ENCODE measurements around the gene NBEAL2. TPM values are rescaled to one million over a fixed set of nuclear protein-coding genes. Genes with fewer than 3 reads are reported as not detected.
A peak's percentile ranks its signal among the peaks of the same experiment; 100 is the strongest.

Gene NBEAL2
- total RNA-seq, 1 donor: 62.7 TPM

DNA sequence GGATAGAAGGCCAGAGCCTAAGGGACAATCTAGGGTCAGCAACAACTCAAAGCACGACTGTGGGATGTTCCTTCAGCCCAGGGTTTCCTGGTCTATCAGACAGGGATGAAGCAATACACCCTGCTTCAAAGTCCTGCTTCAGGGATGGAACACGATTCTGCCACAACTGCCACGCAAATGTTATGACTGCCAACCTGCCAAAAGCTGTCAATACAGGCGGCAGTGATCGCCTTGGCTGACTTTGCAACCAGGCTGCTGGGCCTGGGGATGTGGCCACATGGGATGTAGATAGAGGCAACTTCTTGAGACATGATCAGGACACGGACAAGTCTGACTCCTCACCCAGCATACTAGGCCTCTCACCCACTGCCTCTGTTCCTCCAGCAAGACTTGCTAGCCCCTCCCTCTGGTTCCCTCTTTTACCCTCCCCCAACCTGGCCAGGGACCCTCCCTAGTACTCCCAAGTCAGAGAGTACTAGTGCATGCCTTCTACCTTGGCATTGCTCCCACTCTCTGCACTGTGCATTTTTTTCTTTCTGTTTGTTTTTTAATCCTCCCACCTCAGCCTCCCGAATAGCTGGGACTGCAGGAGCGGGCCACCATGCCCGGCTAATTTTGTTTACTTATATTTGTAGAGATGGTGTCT is 10.6 kb upstream of the NBEAL2 start:
- Histone ChIP-seq H3K4me3 (ENCODE audit: low read length) (no peak overlapping the region), H3K27me3 (ENCODE audit: insufficient read depth, low read length) (no peaks in the 10 kb centered on the region), H3K9me3 (ENCODE audit: low read depth, low read length) (no peaks in the 10 kb centered on the region), H3K4me1 (ENCODE audit: insufficient read depth, low read length) (peaks cover 87% of the 10 kb centered on the region)

DNA sequence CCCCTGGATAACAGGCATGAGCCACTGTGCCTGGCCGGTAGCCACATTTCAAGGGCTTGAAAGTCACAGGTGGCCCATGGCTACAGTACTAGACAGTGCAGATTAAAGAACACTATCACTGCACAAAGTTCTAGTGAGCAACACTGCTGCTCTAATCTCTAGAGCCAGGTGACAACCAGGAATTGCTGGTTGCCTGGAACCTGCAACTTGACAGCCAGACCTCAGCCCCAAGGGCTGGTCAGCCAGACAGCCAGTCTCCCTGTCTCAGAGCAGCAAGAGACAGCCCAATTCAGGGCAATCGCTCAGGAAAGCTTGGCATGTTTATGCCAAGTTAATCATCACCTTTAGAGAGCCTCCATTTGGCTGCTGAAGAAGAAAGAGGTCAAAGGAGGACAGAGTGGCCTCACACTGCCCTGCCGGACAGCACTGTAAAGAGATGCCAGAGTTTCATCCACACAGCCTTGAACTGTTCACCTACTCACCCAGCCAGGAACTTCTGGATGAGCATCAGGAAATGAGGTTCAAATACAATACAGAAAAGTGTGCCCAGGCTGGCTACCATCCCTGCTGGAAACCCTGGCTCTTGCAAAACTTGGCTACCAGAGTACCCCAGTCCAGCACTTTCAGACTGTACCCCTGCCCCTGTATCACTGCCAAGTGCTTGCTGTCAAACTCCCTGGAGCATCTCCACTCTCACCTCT is 8.9 kb upstream of the NBEAL2 start:
- H3K4me1 ChIP-seq (ENCODE audit: insufficient read depth, low read length): peaks cover 95% of the 10 kb centered on the region
- H3K27me3 ChIP-seq (ENCODE audit: insufficient read depth, low read length): no peaks in the 10 kb centered on the region
- no peak overlapping the region for H3K4me3 ChIP-seq (ENCODE audit: low read length)
- no peaks in the 10 kb centered on the region for H3K9me3 ChIP-seq (ENCODE audit: low read depth, low read length)

DNA sequence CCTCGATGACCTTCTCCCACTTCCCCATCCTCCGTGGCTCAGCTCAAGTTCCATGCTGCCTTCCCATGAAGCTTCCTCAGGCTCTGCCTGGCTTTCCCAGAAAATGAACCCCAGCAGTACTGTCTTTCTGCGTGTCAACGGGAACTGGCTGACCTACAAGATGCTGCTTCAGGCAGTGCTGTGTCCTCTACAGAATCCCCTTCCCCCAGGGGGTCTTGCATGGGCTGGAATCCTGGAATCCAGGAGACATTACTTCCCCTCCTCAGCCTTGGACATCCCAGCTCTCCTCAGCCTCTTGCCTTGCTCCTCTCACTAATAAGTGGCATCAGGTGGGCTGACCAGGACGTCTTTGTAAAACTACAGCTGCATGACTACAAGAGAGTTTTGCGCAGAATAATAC is 8.3 kb upstream of the NBEAL2 start:
- peaks cover 95% of the 10 kb centered on the region for H3K4me1 ChIP-seq (ENCODE audit: insufficient read depth, low read length)
- H3K4me3 ChIP-seq (ENCODE audit: low read length): no peak overlapping the region
- H3K27me3 ChIP-seq (ENCODE audit: insufficient read depth, low read length): no peaks in the 10 kb centered on the region
- H3K9me3 ChIP-seq (ENCODE audit: low read depth, low read length): no peaks in the 10 kb centered on the region

DNA sequence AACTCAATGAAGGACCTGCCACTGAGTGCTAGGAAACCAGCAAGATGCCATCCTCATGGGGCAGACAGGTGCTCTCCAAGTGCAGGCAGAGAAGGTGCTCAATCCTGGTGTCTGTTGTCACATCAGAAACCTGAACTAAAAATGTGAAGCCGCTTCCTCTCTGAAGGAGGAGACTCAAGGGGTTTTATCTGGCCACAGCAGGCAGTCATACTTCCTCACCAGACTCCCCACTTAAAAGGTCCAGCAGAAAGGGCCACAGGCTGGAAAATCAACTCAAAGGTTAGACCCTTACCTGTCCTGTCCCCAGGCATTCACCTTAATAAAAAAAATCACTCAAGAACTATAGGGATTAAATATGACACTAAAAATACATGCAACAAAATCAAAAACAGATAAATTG is 7.7 kb upstream of the NBEAL2 start:
- Histone ChIP-seq H3K4me1 (ENCODE audit: insufficient read depth, low read length) (peaks cover 89% of the 10 kb centered on the region), H3K9me3 (ENCODE audit: low read depth, low read length) (no peaks in the 10 kb centered on the region), H3K27me3 (ENCODE audit: insufficient read depth, low read length) (no peaks in the 10 kb centered on the region), H3K4me3 (ENCODE audit: low read length) (no peak overlapping the region)

DNA sequence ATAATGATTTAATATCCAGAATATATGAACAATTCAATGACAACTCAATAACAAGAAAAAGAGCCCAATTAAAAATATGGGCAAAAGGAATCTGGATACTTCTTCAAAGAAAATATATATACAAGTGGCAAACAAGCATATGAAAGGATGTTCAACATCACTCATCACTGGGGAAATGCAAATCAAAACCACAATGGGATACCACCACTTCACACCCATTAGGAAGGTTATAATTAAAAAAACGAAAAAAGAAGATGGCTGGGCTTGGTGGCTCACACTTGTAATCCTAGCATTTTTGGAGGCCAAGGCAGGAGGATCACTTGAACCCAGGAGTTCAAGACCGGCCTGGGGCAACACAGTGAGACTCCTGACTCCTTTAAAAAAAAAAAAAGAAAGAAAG is 7.1 kb upstream of the NBEAL2 start:
- no peaks in the 10 kb centered on the region for H3K9me3 ChIP-seq (ENCODE audit: low read depth, low read length)
- no peaks in the 10 kb centered on the region for H3K27me3 ChIP-seq (ENCODE audit: insufficient read depth, low read length)
- no peak overlapping the region for H3K4me3 ChIP-seq (ENCODE audit: low read length)
- H3K4me1 ChIP-seq (ENCODE audit: insufficient read depth, low read length): peaks cover 88% of the 10 kb centered on the region

DNA sequence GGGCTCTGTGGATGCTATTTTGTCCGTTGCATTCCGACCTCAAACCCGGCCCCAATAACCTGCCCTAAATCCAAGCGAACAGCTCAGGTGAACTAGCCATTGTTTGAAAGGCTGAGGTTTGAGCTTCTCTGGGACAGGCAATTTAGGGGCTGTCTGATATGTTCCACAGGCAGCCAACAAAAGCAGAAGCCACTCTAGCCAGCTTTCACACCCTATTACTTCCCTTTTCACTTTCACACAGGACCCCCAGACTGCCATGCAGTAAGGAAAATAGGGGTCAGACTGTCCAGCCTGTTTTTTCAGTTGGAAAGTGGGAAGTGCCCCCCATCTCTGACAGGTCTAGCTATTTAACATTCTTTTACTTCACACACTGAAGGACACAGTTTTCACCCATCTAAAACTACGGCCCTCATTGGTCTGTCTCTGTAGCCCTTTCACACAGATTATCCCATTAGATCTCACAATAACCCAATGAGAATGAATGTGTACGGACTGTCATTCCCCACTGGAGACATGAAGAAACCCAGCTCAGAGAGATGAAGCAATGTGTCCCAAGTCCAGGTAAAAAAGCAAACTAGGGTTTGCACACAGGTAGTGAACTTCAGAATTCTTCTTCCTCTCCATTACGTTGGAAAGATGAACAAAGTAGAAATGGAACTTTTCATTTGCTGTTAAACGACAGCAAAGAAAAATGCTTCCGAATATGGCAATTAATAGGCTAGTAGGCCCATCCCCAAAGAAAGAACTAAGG is 4.9 kb upstream of the NBEAL2 start:
- Histone ChIP-seq H3K9me3 (ENCODE audit: low read depth, low read length) (no peaks in the 10 kb centered on the region), H3K4me3 (ENCODE audit: low read length) (no peak overlapping the region), H3K4me1 (ENCODE audit: insufficient read depth, low read length) (peaks cover 85% of the 10 kb centered on the region), H3K27me3 (ENCODE audit: insufficient read depth, low read length) (no peaks in the 10 kb centered on the region)

DNA sequence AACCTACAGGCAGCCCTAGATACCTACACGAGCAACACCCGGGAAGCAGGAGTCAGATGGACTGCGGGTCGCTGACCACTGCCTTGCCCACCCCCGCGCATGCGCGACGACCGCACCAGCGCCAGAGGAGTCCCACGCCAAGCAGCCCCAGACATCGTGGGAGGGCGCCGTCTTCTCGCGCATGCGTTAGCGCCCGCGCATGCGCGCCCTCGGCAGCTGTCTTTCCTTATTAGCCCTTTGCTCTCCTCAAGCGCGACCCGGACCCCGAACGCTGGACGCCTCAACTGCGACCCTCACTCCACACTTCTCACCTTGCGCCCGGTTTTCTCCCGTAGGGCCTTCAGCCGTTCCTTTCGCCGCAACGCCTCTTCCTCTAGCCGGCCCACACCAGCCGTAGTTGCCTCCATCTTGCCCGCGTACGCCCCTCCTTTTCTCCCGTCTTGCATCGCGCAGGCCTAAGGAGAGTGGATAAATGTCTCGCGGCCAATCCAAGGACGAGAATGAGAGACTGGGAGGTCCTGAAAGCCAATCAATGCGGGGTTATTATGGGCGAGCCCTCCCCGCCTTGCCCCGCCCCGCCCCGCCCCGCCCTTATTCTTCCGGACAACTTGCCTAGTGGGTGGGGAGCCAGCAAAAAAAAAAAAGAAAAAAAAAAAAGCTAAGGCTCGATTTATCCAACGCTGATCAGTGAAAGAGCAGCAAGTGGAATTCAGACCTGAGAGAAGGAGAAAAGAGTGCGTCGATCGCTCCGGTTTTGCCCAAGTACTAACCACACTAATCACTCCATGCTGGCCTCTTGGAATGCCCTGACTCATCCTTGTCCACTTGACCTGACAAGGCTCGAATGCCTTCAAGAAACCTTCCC is 2.9 kb upstream of the NBEAL2 start, which contains the start of gene CCDC12:
Gene CCDC12, minus strand, starts transcription at position 420 of the 865 bp plus-strand sequence. Its CDS starts 13 bp downstream, at position 407.
- H3K9me3 ChIP-seq (ENCODE audit: low read depth, low read length): no peaks in the 10 kb centered on the region
- H3K27me3 ChIP-seq (ENCODE audit: insufficient read depth, low read length): no peaks in the 10 kb centered on the region
- peaks cover 85% of the 10 kb centered on the region for H3K4me1 ChIP-seq (ENCODE audit: insufficient read depth, low read length)
- peak within 1 kb of the TSS; percentile 92 for H3K4me3 ChIP-seq (ENCODE audit: low read length)

DNA sequence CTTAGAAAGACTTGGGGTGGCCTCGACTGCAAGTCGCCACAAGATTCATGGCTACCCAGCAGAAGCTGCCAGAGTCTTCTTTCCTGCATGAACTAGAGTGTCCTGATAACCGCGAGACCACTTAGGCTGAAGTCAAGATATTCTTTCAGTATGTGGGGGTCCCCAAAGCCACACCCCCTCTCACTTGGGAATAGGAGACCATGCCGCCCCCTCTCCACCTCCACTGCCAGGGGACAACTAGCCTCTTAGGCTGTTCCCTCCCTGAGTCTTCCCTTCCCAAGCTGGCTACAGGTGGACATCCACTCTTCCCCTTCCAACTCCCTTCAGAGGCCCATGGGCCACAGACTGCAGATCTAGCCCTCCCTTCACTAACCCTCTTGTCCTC is 1.7 kb upstream of the NBEAL2 start:
- peaks cover 85% of the 10 kb centered on the region for H3K4me1 ChIP-seq (ENCODE audit: insufficient read depth, low read length)
- no peaks in the 10 kb centered on the region for H3K9me3 ChIP-seq (ENCODE audit: low read depth, low read length)
- H3K27me3 ChIP-seq (ENCODE audit: insufficient read depth, low read length): no peaks in the 10 kb centered on the region
- no peak overlapping the region for H3K4me3 ChIP-seq (ENCODE audit: low read length)

DNA sequence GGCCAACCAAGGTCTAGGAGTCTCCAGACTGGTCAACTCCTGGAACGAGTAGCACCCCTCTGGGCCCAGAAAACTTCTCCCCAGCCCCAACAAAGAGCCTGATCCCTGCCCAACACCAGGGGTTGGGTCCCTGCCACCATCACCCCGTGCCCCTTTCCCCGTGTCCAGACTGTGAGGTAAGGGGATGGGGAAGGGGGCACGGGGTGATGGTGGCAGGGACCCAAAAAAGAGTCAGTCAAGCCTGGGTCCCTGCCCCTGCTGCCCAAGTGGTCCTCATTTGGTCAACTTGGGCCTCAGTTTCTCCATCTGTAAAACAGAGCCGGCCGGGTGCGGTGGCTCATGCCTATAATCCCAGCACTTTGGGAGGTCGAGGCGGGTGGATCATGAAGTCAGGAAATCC is 1.1 kb upstream of the NBEAL2 start:
- Histone ChIP-seq H3K4me1 (ENCODE audit: insufficient read depth, low read length) (peaks cover 86% of the 10 kb centered on the region), H3K27me3 (ENCODE audit: insufficient read depth, low read length) (no peaks in the 10 kb centered on the region), H3K9me3 (ENCODE audit: low read depth, low read length) (no peaks in the 10 kb centered on the region), H3K4me3 (ENCODE audit: low read length) (no peak overlapping the region)

DNA sequence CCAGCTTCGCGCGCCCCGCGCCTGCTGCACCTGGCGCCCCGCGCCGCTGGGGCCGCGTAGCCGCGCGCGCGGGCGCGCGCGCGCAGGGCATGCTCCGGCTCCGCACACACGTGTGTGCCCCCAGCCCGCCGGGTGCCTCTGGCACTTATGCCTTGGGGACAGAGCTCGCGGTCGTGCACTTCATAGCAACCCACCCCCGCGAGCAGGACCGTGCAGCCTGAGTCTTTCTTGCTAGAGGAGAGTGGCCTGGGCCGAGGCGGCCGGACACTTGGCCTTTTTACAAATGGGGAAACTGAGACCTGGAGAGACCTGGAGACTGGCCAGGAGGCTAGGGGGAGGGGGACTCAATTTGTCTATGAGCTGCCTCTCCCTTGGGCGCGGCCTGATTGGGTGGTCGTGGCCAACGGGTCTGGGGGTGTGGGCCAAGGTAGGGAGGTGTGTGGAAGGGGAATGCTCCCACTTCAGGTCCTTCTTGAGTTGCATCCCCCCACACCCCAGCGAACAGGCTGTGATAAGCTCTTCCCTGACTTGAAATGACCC is 562 bp downstream of the NBEAL2 start:
- peak overlapping the region; percentile 59 for H3K4me3 ChIP-seq (ENCODE audit: low read length)
- no peaks in the 10 kb centered on the region for H3K27me3 ChIP-seq (ENCODE audit: insufficient read depth, low read length)
- H3K9me3 ChIP-seq (ENCODE audit: low read depth, low read length): no peaks in the 10 kb centered on the region
- H3K4me1 ChIP-seq (ENCODE audit: insufficient read depth, low read length): peaks cover 86% of the 10 kb centered on the region

DNA sequence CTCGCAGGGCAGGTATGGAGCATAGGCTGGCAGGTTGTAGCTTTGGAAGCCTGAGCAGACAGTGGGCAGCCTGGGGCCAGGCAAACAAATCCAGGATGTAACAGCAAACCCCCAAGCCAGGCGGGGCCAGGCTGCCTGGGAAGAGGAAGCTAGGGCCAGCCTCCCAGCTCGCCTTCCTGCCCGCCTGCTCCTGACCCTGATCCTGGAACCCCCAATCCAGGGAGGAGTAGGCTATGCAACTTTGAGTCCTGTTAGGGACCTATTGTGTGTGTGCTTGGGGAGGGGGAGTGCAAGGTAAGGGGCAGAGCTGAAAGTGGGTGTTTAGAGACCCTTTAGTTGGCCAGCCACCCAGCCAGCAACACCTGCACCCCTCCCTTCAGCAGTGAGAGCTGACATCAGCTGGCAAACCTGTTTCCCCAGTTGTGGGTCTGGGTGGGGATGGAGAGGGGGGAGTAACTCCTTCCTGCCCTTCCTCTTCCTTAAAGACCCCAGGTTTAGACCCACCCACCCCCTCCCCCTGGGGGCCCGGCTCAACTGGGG is 2.5 kb downstream of the NBEAL2 start:
- Histone ChIP-seq H3K4me1 (ENCODE audit: insufficient read depth, low read length) (peaks cover 93% of the 10 kb centered on the region), H3K27me3 (ENCODE audit: insufficient read depth, low read length) (no peaks in the 10 kb centered on the region), H3K4me3 (ENCODE audit: low read length) (peak overlapping the region; percentile 1), H3K9me3 (ENCODE audit: low read depth, low read length) (no peaks in the 10 kb centered on the region)

DNA sequence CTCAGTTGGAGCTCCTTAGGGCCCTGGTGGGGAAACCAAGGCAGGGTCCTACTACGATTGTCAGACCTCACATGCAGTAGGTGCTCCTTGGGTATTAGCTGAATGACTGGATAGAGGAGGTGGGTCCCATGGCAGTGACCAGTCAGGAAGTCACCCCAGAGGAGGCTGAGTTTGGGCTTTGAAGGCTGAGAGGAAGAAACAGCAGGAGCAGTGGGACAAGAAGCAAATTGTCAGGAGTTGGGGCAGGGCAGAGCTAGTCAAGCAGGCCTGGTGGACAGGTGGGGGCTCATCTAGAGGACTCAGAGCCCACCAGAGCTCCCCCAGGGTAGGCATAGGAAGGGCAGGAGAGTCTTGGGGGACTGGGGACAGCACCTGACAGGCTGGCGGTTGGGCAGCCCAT is 3.1 kb downstream of the NBEAL2 start:
- Histone ChIP-seq H3K27me3 (ENCODE audit: insufficient read depth, low read length) (no peaks in the 10 kb centered on the region), H3K4me1 (ENCODE audit: insufficient read depth, low read length) (peaks cover 93% of the 10 kb centered on the region), H3K9me3 (ENCODE audit: low read depth, low read length) (no peaks in the 10 kb centered on the region), H3K4me3 (ENCODE audit: low read length) (no peak overlapping the region)

DNA sequence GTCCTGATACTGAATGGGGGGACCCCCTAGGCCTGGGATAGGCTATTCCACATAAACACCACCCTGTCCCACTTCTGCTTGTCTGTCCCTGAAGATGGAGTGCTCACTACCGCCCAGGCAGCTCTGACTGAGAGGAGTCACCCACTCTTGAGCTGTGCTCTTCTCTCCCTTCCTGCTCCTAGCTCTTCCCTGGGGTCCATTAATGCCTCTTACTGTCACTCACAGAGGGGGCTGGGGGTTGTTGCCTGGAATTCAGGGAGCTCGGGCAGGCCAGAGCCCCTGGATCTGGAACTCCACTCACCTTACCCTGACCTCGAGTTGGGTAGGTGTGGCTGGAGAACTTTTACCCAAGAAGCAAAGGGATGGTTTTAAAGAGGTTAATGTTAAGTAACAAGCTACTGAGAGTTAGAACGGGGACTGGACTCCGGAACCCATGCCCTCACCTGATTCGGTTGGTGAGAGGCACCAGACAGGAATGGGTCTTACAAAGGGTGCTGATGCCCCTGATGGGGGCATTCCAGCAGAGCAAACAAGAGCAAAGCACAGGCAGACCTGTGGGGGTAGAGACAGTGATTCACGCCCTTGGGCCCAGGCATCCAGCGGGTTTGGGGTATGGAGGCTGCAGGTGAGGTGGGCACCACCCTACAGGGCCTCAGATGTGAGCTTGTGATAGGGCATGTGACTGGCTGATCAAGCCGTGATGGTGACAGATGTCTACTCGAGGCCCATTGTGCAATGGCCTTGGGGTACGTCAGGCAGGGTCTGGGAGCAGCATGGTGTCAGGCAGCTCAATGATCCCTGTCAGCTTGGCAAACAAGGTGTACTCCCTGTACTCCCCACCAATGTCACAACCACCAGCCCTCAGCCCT is 5.4 kb downstream of the NBEAL2 start:
- Histone ChIP-seq H3K4me3 (ENCODE audit: low read length) (no peak overlapping the region), H3K27me3 (ENCODE audit: insufficient read depth, low read length) (no peaks in the 10 kb centered on the region), H3K9me3 (ENCODE audit: low read depth, low read length) (no peaks in the 10 kb centered on the region), H3K4me1 (ENCODE audit: insufficient read depth, low read length) (peaks cover 99% of the 10 kb centered on the region)
